Esophagus mucosa (tissue), 1 donor: ENCODE results near the gene LMOD2. TPM values are rescaled to one million over a fixed set of nuclear protein-coding genes. Genes with fewer than 3 reads are reported as not detected.

ENCODE experiments used
- total RNA-seq: library from RNA; stranded (reverse); gene quantifications from one replicate; pipeline ENCODE4 v1.2.4, GENCODE V29; 2023
- donor health status: DM: yes; HTN: yes; CAD: no.

The LMOD2 gene
- total RNA-seq, 1 donor from 2014 or later, result not detected

Other genes with a start within 250 kb of the LMOD2 start
- not detected for gene IQUB, start 121.3 kb upstream of the LMOD2 start, total RNA-seq
- gene NDUFA5, start 98.0 kb upstream of the LMOD2 start, total RNA-seq, result 35.1 TPM
- not detected for gene ASB15, start 54.0 kb upstream of the LMOD2 start, total RNA-seq
- 31.2 TPM for gene WASL, start 93.1 kb downstream of the LMOD2 start, total RNA-seq
- gene HYAL4, start 189.3 kb downstream of the LMOD2 start, total RNA-seq, result not detected